Measurements from ENCODE around the gene KDM1B. TPM values are rescaled to one million over a fixed set of nuclear protein-coding genes. Genes with fewer than 3 reads are reported as not detected.
A peak's percentile ranks its signal among the peaks of the same experiment; 100 is the strongest.

The KDM1B gene
- total and polyA plus RNA-seq, 9 of the 15 experiments (the other 6 are each of a cell fraction or from before 2014, with no cell fraction given): 1.4 to 58.9 (median 36.3) TPM

DNA sequence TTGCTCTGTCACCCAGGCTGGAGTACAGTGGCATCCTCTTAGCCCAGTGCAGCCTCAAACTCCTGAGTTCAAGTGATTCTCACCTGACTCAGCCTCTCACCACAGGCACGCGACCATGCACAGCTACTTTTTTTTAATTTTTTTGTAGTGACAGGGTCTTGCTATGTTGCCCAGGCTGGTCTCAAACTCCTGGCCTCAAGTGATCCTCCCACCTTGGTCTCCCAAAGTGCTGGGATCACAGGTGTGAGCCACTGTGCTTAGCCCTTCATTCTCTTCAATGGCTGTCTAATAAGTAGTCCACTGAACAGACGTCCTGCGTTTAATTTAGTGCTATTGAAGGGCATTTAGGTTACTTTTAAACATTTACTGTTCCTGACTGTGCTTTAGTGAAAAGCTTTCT, 27.3 kb downstream of the KDM1B start:
- Histone ChIP-seq H3K9me3 (replicated peaks; ENCODE audit: control insufficient read depth, insufficient read depth, low read depth, low read length) (no peaks in the 10 kb centered on the region), H2AFZ (ENCODE audit: low read depth, low read length) (no peak overlapping the region), H3K79me2 (ENCODE audit: control insufficient read depth, insufficient read depth, low read length) (no peaks in the 10 kb centered on the region; the same call in 1 of the 3 replicates), H3K27me3 (ENCODE audit: control insufficient read depth in 2 of 2, insufficient read depth in 2 of 2, low read length in 2 of 2) (no peaks in the 10 kb centered on the region), H4K20me1 (replicated peaks; ENCODE audit: control insufficient read depth, insufficient read depth, low read length) (no peaks in the 10 kb centered on the region), H3K4me1 (replicated peaks in 1 of 2; ENCODE audit: control insufficient read depth in 2 of 2, insufficient read depth in 2 of 2, low read length in 2 of 2) (no peaks in the 10 kb centered on the region; a peak in 1 of 5 replicates), H3K36me3 (ENCODE audit: control insufficient read depth, insufficient read depth, low read length) (peaks cover 35% of the 10 kb centered on the region; the same call in 2 of the 3 replicates), H3K9me1 (ENCODE audit: control insufficient read depth, insufficient read depth, low read length) (no peaks in the 10 kb centered on the region), H3K4me3 (no peak overlapping the region), H3K9ac (ENCODE audit: insufficient read depth in 1 of 2, low read depth in 2 of 2, low read length in 2 of 2) (no peak overlapping the region), H3K27ac (ENCODE audit: extremely low read depth, low read depth, low read length) (no peak overlapping the region), H3K4me2 (ENCODE audit: insufficient read depth, low read length) (no peak overlapping the region)
- TF ChIP-seq SETDB1 (IDR thresholded peaks at IDR 0.05; ENCODE audit: low read length) (no peak), SMARCA4 (IDR thresholded peaks at IDR 0.05) (no peak), ZNF121 (CRISPR knock-in tag; conservative IDR thresholded peaks at IDR 0.05) (peak; percentile 54; the same call in 1 of the 2 replicates), HES1 (IDR thresholded peaks at IDR 0.05; ENCODE audit: low read depth) (no peak), ESRRB (CRISPR knock-in tag; IDR thresholded peaks at IDR 0.05; ENCODE audit: borderline replicate concordance) (no peak)
- ATAC-seq (no peak), DNase-seq (ENCODE audit: extremely low read depth in 1 of 4, low spot score in 3 of 4) (no peak), FAIRE-seq (no peak)
- ChIA-PET POLR2A (no interaction called here), CTCF (ENCODE audit: low intra/inter-chr PET ratio) (no interaction called here)
- in situ Hi-C loops (cut with MboI): no loop called here
- no TSS peak for BruUV-seq (replicated peaks)
- intact Hi-C loops (cut with micrococcal nuclease): no loop called here
- 72% methylated on average over 4 of the region's 4 CpGs for WGBS (ENCODE audit: insufficient coverage, low coverage, missing lambda C conversion rate)

- Histone ChIP-seq H2AFZ (ENCODE audit: low read depth, low read length) (no peak overlapping the region), H3K9me3 (replicated peaks; ENCODE audit: control insufficient read depth, insufficient read depth, low read depth, low read length) (no peaks in the 10 kb centered on the region), H4K20me1 (replicated peaks; ENCODE audit: control insufficient read depth, insufficient read depth, low read length) (no peaks in the 10 kb centered on the region), H3K27ac (ENCODE audit: extremely low read depth, low read depth, low read length) (no peak overlapping the region), H3K4me1 (replicated peaks in 1 of 2; ENCODE audit: control insufficient read depth in 2 of 2, insufficient read depth in 2 of 2, low read length in 2 of 2) (peaks cover 0 to 3% of the 10 kb centered on the region in 2 experiments; a peak in 1 of 5 replicates), H3K79me2 (ENCODE audit: control insufficient read depth, insufficient read depth, low read length) (no peaks in the 10 kb centered on the region), H3K4me3 (no peak overlapping the region), H3K9ac (ENCODE audit: insufficient read depth in 1 of 2, low read depth in 2 of 2, low read length in 2 of 2) (no peak overlapping the region), H3K9me1 (ENCODE audit: control insufficient read depth, insufficient read depth, low read length) (no peaks in the 10 kb centered on the region), H3K36me3 (ENCODE audit: control insufficient read depth, insufficient read depth, low read length) (peaks cover 36% of the 10 kb centered on the region; the same call in 2 of the 3 replicates), H3K27me3 (ENCODE audit: control insufficient read depth in 2 of 2, insufficient read depth in 2 of 2, low read length in 2 of 2) (no peaks in the 10 kb centered on the region), H3K4me2 (ENCODE audit: insufficient read depth, low read length) (no peak overlapping the region)
- DNase-seq (ENCODE audit: extremely low read depth in 1 of 4, low spot score in 3 of 4) (no peak), FAIRE-seq (no peak), ATAC-seq (no peak)
- POLR2A ChIA-PET: no interaction called here
- intact Hi-C loops (cut with micrococcal nuclease) (no loop called here), in situ Hi-C loops (cut with MboI) (no loop called here)
- CTCF ChIA-PET (ENCODE audit: low intra/inter-chr PET ratio): no interaction called here
- BruUV-seq (replicated peaks): no TSS peak
- 72% methylated on average over 4 of the region's 4 CpGs for WGBS (ENCODE audit: insufficient coverage, low coverage, missing lambda C conversion rate)
- TF ChIP-seq NR4A1 (CRISPR knock-in tag; IDR thresholded peaks at IDR 0.05): no peak
- no peak for TF ChIP-seq NR4A1 (tag; IDR thresholded peaks at IDR 0.05)
- TF ChIP-seq, protein P1, sequence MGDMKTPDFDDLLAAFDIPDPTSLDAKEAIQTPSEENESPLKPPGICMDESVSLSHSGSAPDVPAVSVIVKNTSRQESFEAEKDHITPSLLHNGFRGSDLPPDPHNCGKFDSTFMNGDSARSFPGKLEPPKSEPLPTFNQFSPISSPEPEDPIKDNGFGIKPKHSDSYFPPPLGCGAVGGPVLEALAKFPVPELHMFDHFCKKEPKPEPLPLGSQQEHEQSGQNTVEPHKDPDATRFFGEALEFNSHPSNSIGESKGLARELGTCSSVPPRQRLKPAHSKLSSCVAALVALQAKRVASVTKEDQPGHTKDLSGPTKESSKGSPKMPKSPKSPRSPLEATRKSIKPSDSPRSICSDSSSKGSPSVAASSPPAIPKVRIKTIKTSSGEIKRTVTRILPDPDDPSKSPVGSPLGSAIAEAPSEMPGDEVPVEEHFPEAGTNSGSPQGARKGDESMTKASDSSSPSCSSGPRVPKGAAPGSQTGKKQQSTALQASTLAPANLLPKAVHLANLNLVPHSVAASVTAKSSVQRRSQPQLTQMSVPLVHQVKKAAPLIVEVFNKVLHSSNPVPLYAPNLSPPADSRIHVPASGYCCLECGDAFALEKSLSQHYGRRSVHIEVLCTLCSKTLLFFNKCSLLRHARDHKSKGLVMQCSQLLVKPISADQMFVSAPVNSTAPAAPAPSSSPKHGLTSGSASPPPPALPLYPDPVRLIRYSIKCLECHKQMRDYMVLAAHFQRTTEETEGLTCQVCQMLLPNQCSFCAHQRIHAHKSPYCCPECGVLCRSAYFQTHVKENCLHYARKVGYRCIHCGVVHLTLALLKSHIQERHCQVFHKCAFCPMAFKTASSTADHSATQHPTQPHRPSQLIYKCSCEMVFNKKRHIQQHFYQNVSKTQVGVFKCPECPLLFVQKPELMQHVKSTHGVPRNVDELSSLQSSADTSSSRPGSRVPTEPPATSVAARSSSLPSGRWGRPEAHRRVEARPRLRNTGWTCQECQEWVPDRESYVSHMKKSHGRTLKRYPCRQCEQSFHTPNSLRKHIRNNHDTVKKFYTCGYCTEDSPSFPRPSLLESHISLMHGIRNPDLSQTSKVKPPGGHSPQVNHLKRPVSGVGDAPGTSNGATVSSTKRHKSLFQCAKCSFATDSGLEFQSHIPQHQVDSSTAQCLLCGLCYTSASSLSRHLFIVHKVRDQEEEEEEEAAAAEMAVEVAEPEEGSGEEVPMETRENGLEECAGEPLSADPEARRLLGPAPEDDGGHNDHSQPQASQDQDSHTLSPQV (IDR thresholded peaks at IDR 0.05): no peak
- TF ChIP-seq KAT8 (IDR thresholded peaks at IDR 0.05; ENCODE audit: low read depth): no peak
- TF ChIP-seq, protein P2, sequence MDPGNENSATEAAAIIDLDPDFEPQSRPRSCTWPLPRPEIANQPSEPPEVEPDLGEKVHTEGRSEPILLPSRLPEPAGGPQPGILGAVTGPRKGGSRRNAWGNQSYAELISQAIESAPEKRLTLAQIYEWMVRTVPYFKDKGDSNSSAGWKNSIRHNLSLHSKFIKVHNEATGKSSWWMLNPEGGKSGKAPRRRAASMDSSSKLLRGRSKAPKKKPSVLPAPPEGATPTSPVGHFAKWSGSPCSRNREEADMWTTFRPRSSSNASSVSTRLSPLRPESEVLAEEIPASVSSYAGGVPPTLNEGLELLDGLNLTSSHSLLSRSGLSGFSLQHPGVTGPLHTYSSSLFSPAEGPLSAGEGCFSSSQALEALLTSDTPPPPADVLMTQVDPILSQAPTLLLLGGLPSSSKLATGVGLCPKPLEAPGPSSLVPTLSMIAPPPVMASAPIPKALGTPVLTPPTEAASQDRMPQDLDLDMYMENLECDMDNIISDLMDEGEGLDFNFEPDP (CRISPR knock-in tag; IDR thresholded peaks at IDR 0.05): no peak
- TF ChIP-seq SMARCE1 (IDR thresholded peaks at IDR 0.05): no peak
- TF ChIP-seq KDM2B (CRISPR knock-in tag; IDR thresholded peaks at IDR 0.05): no peak
Measured at GRCh38 chr6:18183766-18184165, 28.5 kb downstream of the KDM1B start.

Data from K562 (cell line).